Fibroblast of the aortic adventitia (primary cell): ENCODE measurements around the gene ANKFY1. TPM values are rescaled to one million over a fixed set of nuclear protein-coding genes. Genes with fewer than 3 reads are reported as not detected.

Experiments
- DNase-seq: peaks from one replicate; pipeline ENCODE4 v3.0.0-alpha.2; 2010; ENCODE audit warnings: low read depth
- H3K4me3 ChIP-seq: 2 replicates; pipeline ENCODE4 v1.5.1; 2011; ENCODE audit warnings: low read depth, mild to moderate bottlenecking, control low read depth, low read length, moderate library complexity
- CTCF ChIP-seq: IDR thresholded peaks from 2 replicates; pipeline ENCODE4 v1.5.1; 2011; ENCODE audit warnings: mild to moderate bottlenecking, low read length, control low read depth, inconsistent platforms; ENCODE audit not compliant: insufficient read depth
- total RNA-seq: library from RNA; depleted of rRNA; stranded (reverse); fragments of >200 nt; gene quantifications from 2 replicates; pipeline ENCODE4 v1.2.3, GENCODE V29; 2012; ENCODE audit warnings: low replicate concordance

ANKFY1 gene
- total RNA-seq, 1 donor, result 55.0 TPM

GRCh38 chr17:4182043-4182442 is 81.7 kb downstream of the ANKFY1 start:
- no peak for TF ChIP-seq CTCF
- no peak for DNase-seq
- no peak overlapping the region for H3K4me3 ChIP-seq

DNA sequence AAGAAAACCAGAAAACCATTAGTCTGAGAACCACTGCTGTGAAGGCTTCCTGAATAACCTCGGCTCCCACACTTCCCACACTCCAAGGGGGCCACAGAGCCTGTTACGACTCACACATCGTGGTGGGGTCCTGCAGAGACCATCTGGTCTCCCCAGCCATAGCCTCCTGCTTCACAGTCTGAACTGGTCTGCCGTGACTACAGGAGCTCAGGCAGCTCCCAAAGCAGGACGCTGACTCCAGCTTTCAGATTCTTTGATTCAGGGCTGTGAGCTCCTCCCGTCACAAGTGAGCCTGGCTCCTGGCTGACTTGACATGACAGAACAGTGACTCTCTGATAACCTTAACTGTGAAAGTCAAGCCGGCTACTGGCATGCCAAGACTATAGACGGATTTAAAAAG is 83.0 kb downstream of the ANKFY1 start:
- no peak overlapping the region for H3K4me3 ChIP-seq
- DNase-seq, result no peak
- no peak for TF ChIP-seq CTCF

GRCh38 chr17:4179071-4179470 is 84.7 kb downstream of the ANKFY1 start:
- TF ChIP-seq CTCF, result no peak
- no peak overlapping the region for H3K4me3 ChIP-seq
- no peak for DNase-seq

DNA sequence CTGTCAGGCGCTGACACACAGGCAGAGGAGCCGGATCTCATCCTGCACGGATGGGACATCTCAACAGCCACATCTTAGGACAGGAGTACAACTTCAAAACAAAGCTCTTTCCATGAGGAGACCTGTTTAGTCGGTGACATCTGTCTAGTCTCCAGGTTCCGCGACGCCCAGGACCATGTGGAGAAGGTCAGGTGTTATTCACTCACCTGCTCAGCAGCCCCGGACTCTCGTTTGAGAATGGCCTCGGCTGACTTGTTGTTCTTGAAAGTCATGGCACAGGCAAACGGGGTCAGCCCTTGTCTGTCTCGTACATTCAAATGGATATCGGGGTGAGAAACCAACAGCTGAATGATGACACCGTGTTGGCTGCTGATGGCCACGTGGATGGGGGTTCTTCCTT is 85.1 kb downstream of the ANKFY1 start:
- no peak for TF ChIP-seq CTCF
- H3K4me3 ChIP-seq, result no peak overlapping the region
- no peak for DNase-seq

- TF ChIP-seq CTCF, result no peak
- DNase-seq, result no peak
- H3K4me3 ChIP-seq, result no peak overlapping the region
These were observed 86.0 kb downstream of the ANKFY1 start for GRCh38 chr17:4177806-4178205.

GRCh38 chr17:4176808-4177472 is 86.8 kb downstream of the ANKFY1 start:
- TF ChIP-seq CTCF, result no peak
- H3K4me3 ChIP-seq, result no peak overlapping the region

More at GRCh38 chr17:4176808-4177472, 86.8 kb downstream of the ANKFY1 start:
- DNase-seq, result no peak
